Calu3 (cell line): Measurements from ENCODE around the gene UBE2G2. TPM values are rescaled to one million over a fixed set of nuclear protein-coding genes. Genes with fewer than 3 reads are reported as not detected.

ENCODE experiments used
- BruUV-seq: library from RNA; stranded (reverse); fragments of 400-500 nt; replicated peaks from 2 replicates; lab custom pipeline; 2021; lab: Mats Ljungman, UMichigan
- CTCF ChIA-PET: fragments of 300-600 bp; sonication (Branson Sonifier 250); formaldehyde crosslinking; loops from one replicate; lab custom pipeline; 2022; ENCODE audit warnings: antibody characterized with exemption; lab: Charles Lee
- DNase-seq: peaks from one replicate; pipeline ENCODE4 v3.0.0; 2022
- H3K27ac Mint-ChIP-seq: one replicate; pipeline ENCODE4 v1.8.0; 2022; ENCODE audit warnings: mixed read lengths; ENCODE audit not compliant: unreplicated experiment
- H3K27me3 Mint-ChIP-seq: one replicate; pipeline ENCODE4 v1.8.0; 2022; ENCODE audit warnings: mixed read lengths; ENCODE audit not compliant: unreplicated experiment
- H3K36me3 Mint-ChIP-seq: one replicate; pipeline ENCODE4 v1.8.0; 2022; ENCODE audit warnings: mild to moderate bottlenecking, moderate library complexity, mixed read lengths; ENCODE audit not compliant: insufficient read depth, unreplicated experiment
- H3K4me1 Mint-ChIP-seq: one replicate; pipeline ENCODE4 v1.8.0; 2022; ENCODE audit warnings: mild to moderate bottlenecking, low read depth, mixed read lengths; ENCODE audit not compliant: unreplicated experiment
- H3K4me3 Mint-ChIP-seq: one replicate; pipeline ENCODE4 v1.8.0; 2022; ENCODE audit warnings: mild to moderate bottlenecking, low read depth, moderate library complexity, mixed read lengths; ENCODE audit not compliant: unreplicated experiment
- H3K9me3 Mint-ChIP-seq: one replicate; pipeline ENCODE4 v1.8.0; 2022; ENCODE audit warnings: low read depth, mixed read lengths; ENCODE audit not compliant: unreplicated experiment
- intact Hi-C: fragments of 100-400 bp; cut with micrococcal nuclease; formaldehyde crosslinking; loops from one replicate; pipeline ENCODE4 v1.10.0; 2022; ENCODE audit not compliant: unreplicated experiment
- total RNA-seq: library from RNA; stranded (reverse); gene quantifications from 2 replicates; pipeline ENCODE4 v1.2.3, GENCODE V29; 2022
- TF ChIP-seq, protein P1 (sequence below): fragments of 200-600 bp; IDR thresholded peaks from one replicate; pipeline ENCODE4 v1.8.0; 2022; ENCODE audit warnings: antibody characterized with exemption; ENCODE audit not compliant: unreplicated experiment

The UBE2G2 gene
- total RNA-seq, 1 experiment from 2014 or later, result 61.7 TPM

DNA sequence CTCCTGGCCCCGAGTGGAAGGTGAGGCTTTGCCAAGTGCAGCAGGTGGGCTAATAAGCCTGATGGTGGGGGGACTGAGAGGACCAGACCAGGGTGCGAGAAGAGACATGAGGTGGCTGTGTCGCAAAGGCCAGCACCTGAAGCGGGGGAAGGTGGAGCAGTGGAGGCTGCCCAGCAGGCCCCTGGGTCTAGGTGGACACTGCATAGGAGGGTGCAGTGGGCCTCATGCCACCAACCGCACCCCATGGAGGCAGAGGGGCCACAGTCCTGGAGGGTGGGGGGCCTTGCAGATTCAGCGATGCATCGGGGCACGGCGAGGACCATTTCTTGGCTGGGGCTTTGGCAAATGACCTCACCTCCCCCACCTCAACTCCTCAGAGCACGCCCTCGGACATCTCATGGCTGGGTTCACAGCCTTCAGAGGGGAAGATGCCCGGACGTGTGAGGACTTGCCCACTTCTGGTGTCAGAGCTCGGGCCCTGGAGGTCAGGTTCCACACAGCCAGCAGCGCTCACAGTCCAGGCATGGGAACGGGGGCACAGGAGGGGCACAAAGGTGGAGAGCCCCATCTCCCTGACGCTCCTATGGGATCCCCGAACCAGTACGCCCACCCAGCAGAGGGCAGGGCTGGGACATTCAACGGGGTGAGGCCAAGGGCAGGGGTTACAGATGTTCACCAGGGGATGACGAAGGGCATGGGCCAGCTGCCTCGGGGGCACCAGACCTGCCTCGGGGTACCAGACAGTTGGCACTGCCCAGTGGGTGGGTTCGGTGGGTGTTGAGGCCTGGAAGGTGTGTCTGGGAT lies 35.4 kb downstream of the UBE2G2 start:
- no peak overlapping the region for H3K27ac Mint-ChIP-seq
- H3K9me3 Mint-ChIP-seq, result no peaks in the 10 kb centered on the region
- intact Hi-C loops, result no loop called here
- H3K4me3 Mint-ChIP-seq, result no peak overlapping the region
- peaks cover 18% of the 10 kb centered on the region for H3K4me1 Mint-ChIP-seq
- peaks cover 11% of the 10 kb centered on the region for H3K36me3 Mint-ChIP-seq
- CTCF ChIA-PET, result interaction anchor here (0.5 kb wide), 1 partner anchor 28 kb away, joined by 5 read pairs; no protein-coding TSS in a partner anchor
- DNase-seq, result no peak
- H3K27me3 Mint-ChIP-seq, result no peaks in the 10 kb centered on the region
- TF ChIP-seq, protein P1, sequence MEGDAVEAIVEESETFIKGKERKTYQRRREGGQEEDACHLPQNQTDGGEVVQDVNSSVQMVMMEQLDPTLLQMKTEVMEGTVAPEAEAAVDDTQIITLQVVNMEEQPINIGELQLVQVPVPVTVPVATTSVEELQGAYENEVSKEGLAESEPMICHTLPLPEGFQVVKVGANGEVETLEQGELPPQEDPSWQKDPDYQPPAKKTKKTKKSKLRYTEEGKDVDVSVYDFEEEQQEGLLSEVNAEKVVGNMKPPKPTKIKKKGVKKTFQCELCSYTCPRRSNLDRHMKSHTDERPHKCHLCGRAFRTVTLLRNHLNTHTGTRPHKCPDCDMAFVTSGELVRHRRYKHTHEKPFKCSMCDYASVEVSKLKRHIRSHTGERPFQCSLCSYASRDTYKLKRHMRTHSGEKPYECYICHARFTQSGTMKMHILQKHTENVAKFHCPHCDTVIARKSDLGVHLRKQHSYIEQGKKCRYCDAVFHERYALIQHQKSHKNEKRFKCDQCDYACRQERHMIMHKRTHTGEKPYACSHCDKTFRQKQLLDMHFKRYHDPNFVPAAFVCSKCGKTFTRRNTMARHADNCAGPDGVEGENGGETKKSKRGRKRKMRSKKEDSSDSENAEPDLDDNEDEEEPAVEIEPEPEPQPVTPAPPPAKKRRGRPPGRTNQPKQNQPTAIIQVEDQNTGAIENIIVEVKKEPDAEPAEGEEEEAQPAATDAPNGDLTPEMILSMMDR, result no peak
- BruUV-seq, result no TSS peak

DNA sequence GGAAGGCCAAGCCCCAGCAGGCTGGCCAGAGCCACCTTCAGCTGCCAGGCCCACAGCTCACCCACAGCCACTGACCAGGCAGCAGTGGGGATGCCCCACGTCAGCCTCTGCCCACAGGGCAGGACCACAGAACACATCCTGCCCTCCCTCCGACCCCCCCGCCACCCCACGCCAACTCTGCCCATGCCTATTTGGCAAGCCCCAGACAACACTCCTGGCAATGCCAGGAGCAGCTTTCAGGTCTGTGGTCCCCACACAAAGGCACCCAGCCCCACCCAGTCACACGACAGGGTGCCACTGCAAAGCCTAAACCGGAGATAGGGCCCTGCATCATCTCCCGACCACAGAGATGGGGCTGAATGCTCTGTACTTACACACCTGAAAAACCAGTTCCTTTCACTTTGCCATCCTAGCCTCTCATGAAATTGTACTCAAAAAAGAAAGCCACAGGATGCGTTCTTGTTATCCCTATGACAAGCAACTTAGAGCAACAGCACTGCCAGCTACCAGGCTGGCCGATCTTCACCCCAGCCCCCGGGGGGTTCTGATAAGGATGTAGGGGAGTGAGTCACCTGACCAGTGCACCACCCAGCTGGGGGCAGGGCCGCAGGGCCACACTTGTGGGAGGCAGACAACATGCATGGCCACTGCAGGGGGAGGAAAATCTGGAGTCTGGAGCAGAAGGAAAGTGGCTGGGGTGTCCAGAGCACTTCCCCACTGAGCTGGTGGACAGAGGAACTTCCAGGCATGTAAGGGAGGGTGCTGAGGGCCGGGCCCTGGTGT lies 36.2 kb downstream of the UBE2G2 start:
- CTCF ChIA-PET, result interaction anchor here (0.6 kb wide), 1 partner anchor 144 kb away, joined by 3 read pairs; no protein-coding TSS in a partner anchor
- DNase-seq, result no peak
- Mint-ChIP-seq H3K27me3 (peaks cover 8% of the 10 kb centered on the region), H3K4me1 (peaks cover 20% of the 10 kb centered on the region), H3K27ac (no peak overlapping the region), H3K4me3 (no peak overlapping the region), H3K36me3 (peaks cover 11% of the 10 kb centered on the region), H3K9me3 (no peaks in the 10 kb centered on the region)
- no TSS peak for BruUV-seq
- intact Hi-C loops, result no loop called here
- TF ChIP-seq, protein P1, result no peak

DNA sequence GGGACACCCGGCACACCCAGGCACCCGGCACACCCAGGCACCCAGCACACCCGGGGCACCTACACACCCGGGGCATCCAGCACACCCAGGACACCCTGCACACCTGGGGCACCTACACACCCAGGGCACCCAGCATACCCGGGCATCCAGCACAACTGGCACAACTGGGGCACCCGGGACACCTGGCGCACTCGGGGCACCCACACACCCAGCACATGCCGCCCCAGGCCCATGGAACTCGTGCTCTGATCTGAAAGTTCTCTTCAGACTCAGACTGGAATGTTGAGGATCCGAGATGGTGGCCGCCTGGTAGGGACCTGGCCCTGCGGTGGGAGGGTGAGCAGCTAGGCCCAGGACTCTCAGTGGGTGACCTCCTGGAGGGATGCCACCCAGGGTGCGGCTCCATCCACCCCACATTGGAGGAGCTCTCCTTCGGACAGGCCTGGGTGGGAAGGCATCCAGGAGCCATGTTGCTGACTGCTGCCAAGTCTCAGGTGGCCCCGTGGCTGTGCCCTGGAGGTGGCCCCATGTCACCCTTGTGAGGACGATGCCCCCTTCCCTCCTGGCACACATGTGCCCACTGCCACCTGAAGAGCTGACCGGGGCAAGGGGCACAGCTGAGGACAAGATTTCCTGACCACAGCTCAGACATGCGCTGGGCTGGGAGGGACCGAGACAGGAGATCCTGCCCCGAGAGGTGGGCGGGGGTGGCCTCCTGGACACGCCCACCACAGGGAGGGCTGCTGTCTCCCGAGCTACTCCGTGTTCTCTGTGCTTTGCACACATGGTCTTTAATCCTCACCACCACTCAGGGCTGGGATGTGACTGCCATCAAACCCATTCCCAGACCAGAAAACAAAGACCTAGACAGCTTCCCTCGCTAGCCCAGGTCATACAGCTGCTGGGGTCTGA lies 37.0 kb downstream of the UBE2G2 start:
- CTCF ChIA-PET, result interaction anchor here (0.6 kb wide), 1 partner anchor 143 kb away, joined by 3 read pairs; no protein-coding TSS in a partner anchor
- intact Hi-C loops, result no loop called here
- H3K36me3 Mint-ChIP-seq, result peaks cover 11% of the 10 kb centered on the region
- H3K4me1 Mint-ChIP-seq, result peaks cover 20% of the 10 kb centered on the region
- H3K27me3 Mint-ChIP-seq, result peaks cover 16% of the 10 kb centered on the region
- TF ChIP-seq, protein P1, result no peak
- no peaks in the 10 kb centered on the region for H3K9me3 Mint-ChIP-seq
- no TSS peak for BruUV-seq
- no peak overlapping the region for H3K27ac Mint-ChIP-seq
- no peak for DNase-seq
- H3K4me3 Mint-ChIP-seq, result no peak overlapping the region
